K562 (cell line): ENCODE data around the gene TXNRD2. TPM values are rescaled to one million over a fixed set of nuclear protein-coding genes. Genes with fewer than 3 reads are reported as not detected.

Source experiments
- ATAC-seq: fragments of 200-7000 bp; cut with Tn5 transposase; 3 replicates; pipeline ENCODE4 v1.9.1; 2020; ENCODE audit warnings: moderate library complexity
- BruUV-seq: library from RNA; stranded (reverse); fragments of 400-500 nt; replicated peaks from 2 replicates; lab custom pipeline; 2021; lab: Mats Ljungman, UMichigan
- CTCF ChIA-PET: fragments of 300-600 bp; formaldehyde crosslinking; extraction: SDS; loops from one replicate; lab custom pipeline; 2021; ENCODE audit warnings: low intra/inter-chr PET ratio; lab: Yijun Ruan, JAX
- POLR2A ChIA-PET: fragments of 300-600, 350-650 bp; sonication (Branson Sonifier 250); formaldehyde crosslinking; extraction: SDS; loops from one replicate; lab custom pipeline; 2021; ENCODE audit warnings: antibody characterized with exemption, inconsistent platforms; lab: Yijun Ruan, JAX
- DNase-seq, 4 experiments: peaks; one replicate each; pipeline versions ENCODE4 v3.0.0 to v3.0.0-alpha.2; 2011 to 2018; ENCODE audit warnings: low spot score in 3 of 4, mixed read lengths in 3 of 4; ENCODE audit errors: extremely low read depth in 1 of 4
- FAIRE-seq: peaks from 2 replicates; lab custom pipeline; 2011; peaks lifted over from hg19 to GRCh38; lab: Jason Lieb, UNC
- H2AFZ ChIP-seq: 2 replicates; pipeline ENCODE4 v1.6.0; 2011; ENCODE audit warnings: low read depth, low read length, control low read depth, inconsistent platforms
- H3K27ac ChIP-seq: fragments of 200-600 bp; 3 replicates; pipeline ENCODE4 v1.8.0; 2011; ENCODE audit warnings: low read depth, mild to moderate bottlenecking, control low read depth, inconsistent platforms, low read length, moderate library complexity, mixed read lengths; ENCODE audit errors: extremely low read depth
- H3K27me3 ChIP-seq, 2 experiments: fragments of 300-600 bp in 1 of 2; 2 replicates in 1 of 2; 3 replicates in 1 of 2; pipeline versions ENCODE4 v1.6.0 to v1.8.0; 2011; ENCODE audit warnings: inconsistent platforms in 2 of 2, low read length in 2 of 2, mild to moderate bottlenecking in 1 of 2, mixed read lengths in 1 of 2, moderate library complexity in 1 of 2; ENCODE audit not compliant: control insufficient read depth in 2 of 2, insufficient read depth in 2 of 2
- H3K36me3 ChIP-seq: fragments of 300-600 bp; 3 replicates; pipeline ENCODE4 v1.8.0; 2011; ENCODE audit warnings: mild to moderate bottlenecking, low read length, inconsistent platforms; ENCODE audit not compliant: control insufficient read depth, insufficient read depth
- H3K4me1 ChIP-seq, 2 experiments: fragments of 200-600 bp in 1 of 2; replicated peaks in 1 of 2; 2 replicates in 1 of 2; 3 replicates in 1 of 2; pipeline versions ENCODE4 v1.5.1 to v1.8.0; 2011; ENCODE audit warnings: inconsistent platforms in 2 of 2, low read length in 2 of 2, mild to moderate bottlenecking in 1 of 2, mixed read lengths in 1 of 2, moderate library complexity in 1 of 2; ENCODE audit not compliant: control insufficient read depth in 2 of 2, insufficient read depth in 2 of 2
- H3K4me2 ChIP-seq: 2 replicates; pipeline ENCODE4 v1.6.1; 2011; ENCODE audit warnings: low read length, control low read depth, inconsistent platforms, mixed read lengths; ENCODE audit not compliant: insufficient read depth
- H3K4me3 ChIP-seq: fragments of 200-600 bp; sonication (generic), shearing (Covaris generic); 2 replicates; pipeline ENCODE4 v1.5.1; 2016; ENCODE audit warnings: control low read depth, inconsistent platforms
- H3K79me2 ChIP-seq: fragments of 200-600 bp; 3 replicates; pipeline ENCODE4 v1.8.0; 2011; ENCODE audit warnings: low read length, inconsistent platforms; ENCODE audit not compliant: control insufficient read depth, insufficient read depth
- H3K9ac ChIP-seq, 2 experiments: 2 replicates each; pipeline versions ENCODE4 v1.6.0 to v1.6.1; 2011; ENCODE audit warnings: low read depth in 2 of 2, low read length in 2 of 2, control low read depth in 1 of 2, inconsistent platforms in 1 of 2, mild to moderate bottlenecking in 1 of 2, mixed read lengths in 1 of 2; ENCODE audit not compliant: insufficient read depth in 1 of 2
- H3K9me1 ChIP-seq: one replicate; pipeline ENCODE4 v1.6.0; 2011; ENCODE audit warnings: inconsistent platforms, mild to moderate bottlenecking, low read length, moderate library complexity; ENCODE audit not compliant: control insufficient read depth, insufficient read depth
- H3K9me3 ChIP-seq: replicated peaks from 2 replicates; pipeline ENCODE4 v1.5.1; 2011; ENCODE audit warnings: low read depth, low read length, inconsistent platforms; ENCODE audit not compliant: control insufficient read depth, insufficient read depth
- H4K20me1 ChIP-seq: replicated peaks from 2 replicates; pipeline ENCODE4 v1.6.1; 2011; ENCODE audit warnings: low read length, inconsistent platforms, mixed read lengths; ENCODE audit not compliant: control insufficient read depth, insufficient read depth
- ASH1L ChIP-seq: fragments of 450-650 bp; IDR thresholded peaks from 2 replicates; pipeline ENCODE4 v1.6.1; 2018; ENCODE audit warnings: borderline replicate concordance, mild to moderate bottlenecking, low read depth; ENCODE audit not compliant: partially characterized antibody
- DIDO1 ChIP-seq: fragments of 450-650 bp; IDR thresholded peaks from 2 replicates; pipeline ENCODE4 v1.6.1; 2016; ENCODE audit warnings: low read depth, missing biosample characterization, missing genetic modification characterization
- HOMEZ ChIP-seq: fragments of 250-450 bp; sonication (Bioruptor Pico); IDR thresholded peaks from 2 replicates; pipeline ENCODE4 v1.4.0; 2020; ENCODE audit warnings: mild to moderate bottlenecking, moderate library complexity
- MAFG ChIP-seq: fragments of 450-650 bp; conservative IDR thresholded peaks from 2 replicates; pipeline ENCODE4 v1.6.1; 2016; ENCODE audit warnings: missing genetic modification characterization, missing compliant biosample characterization
- MITF ChIP-seq: IDR thresholded peaks from 2 replicates; pipeline ENCODE4 v1.6.1; 2014; ENCODE audit warnings: antibody characterized with exemption
- NEUROD1 ChIP-seq: fragments of 150-350 bp; IDR thresholded peaks from 2 replicates; pipeline ENCODE4 v1.6.1; 2014; ENCODE audit warnings: borderline replicate concordance, low read length, low read depth; ENCODE audit not compliant: partially characterized antibody
- POLR2G ChIP-seq: fragments of 200-400 bp; formaldehyde crosslinking; IDR thresholded peaks from 2 replicates; pipeline ENCODE4 v1.6.1; 2017; ENCODE audit warnings: low read depth, mild to moderate bottlenecking, antibody characterized with exemption, low read length, moderate library complexity
- TBL1XR1 ChIP-seq, 2 experiments: IDR thresholded peaks; 2 replicates each; pipeline ENCODE4 v1.6.1; 2012; ENCODE audit warnings: improper control_type of control experiment in 2 of 2, low read length in 2 of 2, mild to moderate bottlenecking in 1 of 2
- TEAD1 ChIP-seq, 2 experiments: fragments of 450-650 bp in 1 of 2; sonication (generic) in 1 of 2; formaldehyde crosslinking; IDR thresholded peaks; 2 replicates each; pipeline versions ENCODE4 v1.4.0 to v1.8.0; 2020 to 2022; ENCODE audit warnings: mild to moderate bottlenecking in 2 of 2, missing genetic modification reagents in 1 of 2
- ZNF146 ChIP-seq: IDR thresholded peaks from one replicate; pipeline ENCODE4 v1.6.1; 2018; ENCODE audit warnings: missing compliant biosample characterization; ENCODE audit not compliant: unreplicated experiment
- ZNF232 ChIP-seq: sonication (generic); formaldehyde crosslinking; IDR thresholded peaks from 2 replicates; pipeline ENCODE4 v1.8.0; 2022; ENCODE audit warnings: mild to moderate bottlenecking, missing genetic modification reagents
- ZNF324 ChIP-seq: fragments of 250-450 bp; sonication (Bioruptor Pico); IDR thresholded peaks from 2 replicates; pipeline ENCODE4 v1.4.0; 2020; ENCODE audit warnings: mild to moderate bottlenecking
- ZNF766 ChIP-seq: fragments of 200-800 bp; sonication (Bioruptor generic); conservative IDR thresholded peaks from 2 replicates; pipeline ENCODE4 v1.6.1; 2016; ENCODE audit warnings: missing genetic modification characterization, missing compliant biosample characterization
- WGBS: fragments of 100-300 bp; shearing (Covaris generic); methylation state at CpG from one replicate; pipeline ENCODE4 v1.1.6; 2016; ENCODE audit warnings: low coverage, mixed read lengths; ENCODE audit not compliant: insufficient coverage; ENCODE audit errors: missing lambda C conversion rate; 5-methylcytosine and 5-hydroxymethylcytosine counted together
- in situ Hi-C: fragments of 300-500 bp; cut with MboI; formaldehyde crosslinking; loops from 4 replicates; pipeline ENCODE4 v1.15.0; 2018; ENCODE audit warnings: inconsistent platforms, mixed read lengths
- intact Hi-C: fragments of 100-400 bp; cut with micrococcal nuclease; formaldehyde crosslinking; loops from 2 replicates; pipeline ENCODE4 v1.14.2; 2022
- polyA plus RNA-seq, 8 experiments: library from polyadenylated mRNA; depleted of rRNA in 4 of 8; stranded (reverse) in 5 of 8; unstranded in 3 of 8; fragments of >200 nt; fragmentation: Nextera tagmentation in 2 of 8; fragmentation: Illumina TruSeq in 1 of 8; extraction: Ambion mirVana in 2 of 8; extraction: Trizol in 1 of 8; gene quantifications; 2 replicates each; pipeline versions ENCODE4 v1.2.1 to v1.2.3, GENCODE V29; 2011 to 2014; ENCODE audit warnings: inconsistent platforms in 1 of 8, missing spikeins in 1 of 8
- total RNA-seq, 7 experiments: library from RNA; depleted of rRNA in 6 of 7; stranded (reverse); fragments of >200 nt in 6 of 7; fragmentation: Illumina TruSeq in 2 of 7; extraction: Trizol in 2 of 7; gene quantifications; 2 replicates each; pipeline versions ENCODE4 v1.2.1 to v1.2.3, GENCODE V29; 2011 to 2021; ENCODE audit warnings: low replicate concordance in 1 of 7
- TF ChIP-seq, protein P1 (sequence below): fragments of 200-400 bp; formaldehyde crosslinking; IDR thresholded peaks from 2 replicates; pipeline ENCODE4 v1.6.1; 2017; ENCODE audit warnings: mild to moderate bottlenecking, low read depth, low read length, moderate library complexity
- TF ChIP-seq, protein P2 (sequence below): fragments of 450-650 bp; formaldehyde crosslinking; IDR thresholded peaks from 2 replicates; pipeline ENCODE4 v1.4.0; 2022; ENCODE audit warnings: mild to moderate bottlenecking, moderate library complexity

TXNRD2 gene
- total and polyA plus RNA-seq, 9 of the 15 experiments (the other 6 are each of a cell fraction or from before 2014, with no cell fraction given), result 3.3 to 80.2 (median 49.4) TPM

GRCh38 chr22:19845054-19845722 lies 96.4 kb downstream of the TXNRD2 start:
- no peak overlapping the region for H3K4me2 ChIP-seq
- peak overlapping the region in 1 of 2 experiments; percentile 53; a peak in 2 of 4 replicates for H3K9ac ChIP-seq
- no peak overlapping the region for H2AFZ ChIP-seq
- peaks cover 5% of the 10 kb centered on the region; the same call in 1 of the 2 replicates for H3K9me3 ChIP-seq
- 0 out of 3 replicates have a peak, but pooled peaks have one; percentile 2 for ATAC-seq
- in situ Hi-C loops, result no loop called here
- 76% methylated on average over 8 of the region's 8 CpGs for WGBS
- no TSS peak for BruUV-seq
- FAIRE-seq, result no peak
- no peak overlapping the region for H3K27ac ChIP-seq
- H3K4me1 ChIP-seq, result peaks cover 0 to 52% of the 10 kb centered on the region in 2 experiments; a peak in 3 of 5 replicates
- peaks cover 28% of the 10 kb centered on the region for H3K36me3 ChIP-seq
- DNase-seq, result peak in 2 of 4 experiments; percentile 60 to 72
- H3K79me2 ChIP-seq, result peaks cover 14% of the 10 kb centered on the region
- POLR2A ChIA-PET, result interaction anchor here (0.5 to 13.6 kb wide), 10 partner anchors 10 to 205 kb away, joined by 3 to 247 read pairs (median 3); partner anchors contain the start of genes GNB1L and RTL10
- no peak overlapping the region for H3K4me3 ChIP-seq
- CTCF ChIA-PET, result interaction anchor here (0.7 kb wide), 1 partner anchor 78 kb away, joined by 5 read pairs; no protein-coding TSS in a partner anchor
- H4K20me1 ChIP-seq, result peaks cover 37% of the 10 kb centered on the region
- H3K9me1 ChIP-seq, result peaks cover 7% of the 10 kb centered on the region
- intact Hi-C loops, result no loop called here
- no peaks in the 10 kb centered on the region for H3K27me3 ChIP-seq
- TF ChIP-seq ZNF766 (CRISPR knock-in tag) (no peak), NEUROD1 (no peak), ZNF324 (CRISPR knock-in tag) (no peak), MITF (no peak), HOMEZ (CRISPR knock-in tag) (no peak), TBL1XR1 (IDR thresholded peaks at IDR 0.05; ENCODE audit: low read length in 2 of 2) (no peak), ASH1L (no peak), TEAD1 (CRISPR knock-in tag; IDR thresholded peaks at IDR 0.05) (no peak), POLR2G (peak; percentile 74), ZNF146 (CRISPR knock-in tag) (peak; percentile 13), ZNF232 (CRISPR knock-in tag) (no peak), DIDO1 (tag) (no peak), MAFG (tag) (no peak)
- TF ChIP-seq, protein P1, sequence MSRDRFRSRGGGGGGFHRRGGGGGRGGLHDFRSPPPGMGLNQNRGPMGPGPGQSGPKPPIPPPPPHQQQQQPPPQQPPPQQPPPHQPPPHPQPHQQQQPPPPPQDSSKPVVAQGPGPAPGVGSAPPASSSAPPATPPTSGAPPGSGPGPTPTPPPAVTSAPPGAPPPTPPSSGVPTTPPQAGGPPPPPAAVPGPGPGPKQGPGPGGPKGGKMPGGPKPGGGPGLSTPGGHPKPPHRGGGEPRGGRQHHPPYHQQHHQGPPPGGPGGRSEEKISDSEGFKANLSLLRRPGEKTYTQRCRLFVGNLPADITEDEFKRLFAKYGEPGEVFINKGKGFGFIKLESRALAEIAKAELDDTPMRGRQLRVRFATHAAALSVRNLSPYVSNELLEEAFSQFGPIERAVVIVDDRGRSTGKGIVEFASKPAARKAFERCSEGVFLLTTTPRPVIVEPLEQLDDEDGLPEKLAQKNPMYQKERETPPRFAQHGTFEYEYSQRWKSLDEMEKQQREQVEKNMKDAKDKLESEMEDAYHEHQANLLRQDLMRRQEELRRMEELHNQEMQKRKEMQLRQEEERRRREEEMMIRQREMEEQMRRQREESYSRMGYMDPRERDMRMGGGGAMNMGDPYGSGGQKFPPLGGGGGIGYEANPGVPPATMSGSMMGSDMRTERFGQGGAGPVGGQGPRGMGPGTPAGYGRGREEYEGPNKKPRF, result no peak
- TF ChIP-seq, protein P2, sequence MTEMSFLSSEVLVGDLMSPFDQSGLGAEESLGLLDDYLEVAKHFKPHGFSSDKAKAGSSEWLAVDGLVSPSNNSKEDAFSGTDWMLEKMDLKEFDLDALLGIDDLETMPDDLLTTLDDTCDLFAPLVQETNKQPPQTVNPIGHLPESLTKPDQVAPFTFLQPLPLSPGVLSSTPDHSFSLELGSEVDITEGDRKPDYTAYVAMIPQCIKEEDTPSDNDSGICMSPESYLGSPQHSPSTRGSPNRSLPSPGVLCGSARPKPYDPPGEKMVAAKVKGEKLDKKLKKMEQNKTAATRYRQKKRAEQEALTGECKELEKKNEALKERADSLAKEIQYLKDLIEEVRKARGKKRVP (CRISPR knock-in tag), result no peak
